GM12878 (cell line): ENCODE data around the gene DPH6. TPM values are rescaled to one million over a fixed set of nuclear protein-coding genes. Genes with fewer than 3 reads are reported as not detected.

Experiments
- ATAC-seq: fragments of 200-7000 bp; cut with Tn5 transposase; 3 replicates; pipeline ENCODE4 v1.9.1; 2020; ENCODE audit warnings: mild to moderate bottlenecking, moderate library complexity
- BruUV-seq: library from RNA; stranded (reverse); fragments of 400-500 nt; replicated peaks from 2 replicates; lab custom pipeline; 2021; lab: Mats Ljungman, UMichigan
- CTCF ChIA-PET: fragments of 300-600 bp; sonication (Branson Sonifier 250); formaldehyde crosslinking; extraction: SDS; loops from one replicate; lab custom pipeline; 2021; ENCODE audit warnings: inconsistent platforms; lab: Yijun Ruan, JAX
- POLR2A ChIA-PET: fragments of 350-600 bp; formaldehyde crosslinking; extraction: SDS; loops from one replicate; lab custom pipeline; 2021; ENCODE audit warnings: inconsistent platforms; lab: Charles Lee
- RAD21 ChIA-PET: fragments of 300-600 bp; sonication (Branson Sonifier 250); formaldehyde crosslinking; loops from one replicate; lab custom pipeline; 2023; ENCODE audit warnings: antibody characterized with exemption; ENCODE audit not compliant: unreplicated experiment; lab: Charles Lee
- SMC1A ChIA-PET: fragments of 300-600 bp; sonication (Branson Sonifier 250); formaldehyde crosslinking; loops from one replicate; lab custom pipeline; 2023; ENCODE audit not compliant: unreplicated experiment, uncharacterized antibody; lab: Charles Lee
- DNase-seq: peaks from one replicate; pipeline ENCODE4 v3.0.0-alpha.2; 2011; ENCODE audit warnings: low read depth, low spot score
- FAIRE-seq: peaks from 3 replicates; lab custom pipeline; 2011; peaks lifted over from hg19 to GRCh38; lab: Jason Lieb, UNC
- H2AFZ ChIP-seq: 2 replicates; pipeline ENCODE4 v1.6.0; 2011; ENCODE audit warnings: low read depth, low read length, control low read depth; ENCODE audit not compliant: control insufficient read depth
- H3K27ac ChIP-seq: 2 replicates; pipeline ENCODE4 v1.5.1; 2011; ENCODE audit warnings: control low read depth; ENCODE audit not compliant: control insufficient read depth, insufficient read depth
- H3K27me3 ChIP-seq, 2 experiments: replicated peaks in 1 of 2; 2 replicates each; pipeline versions ENCODE4 v1.6.0 to v1.6.1; 2011; ENCODE audit warnings: low read length in 1 of 2; ENCODE audit not compliant: control insufficient read depth in 2 of 2, insufficient read depth in 2 of 2
- H3K36me3 ChIP-seq, 2 experiments: 2 replicates each; pipeline ENCODE4 v1.5.1; 2011; ENCODE audit warnings: low read length in 1 of 2; ENCODE audit not compliant: control insufficient read depth in 2 of 2, insufficient read depth in 2 of 2
- H3K4me1 ChIP-seq: 2 replicates; pipeline ENCODE4 v1.6.1; 2011; ENCODE audit warnings: mild to moderate bottlenecking, low read length, moderate library complexity, mixed read lengths; ENCODE audit not compliant: control insufficient read depth, insufficient read depth
- H3K4me2 ChIP-seq: 2 replicates; pipeline ENCODE4 v1.6.0; 2011; ENCODE audit warnings: control low read depth; ENCODE audit not compliant: control insufficient read depth, insufficient read depth
- H3K4me3 ChIP-seq: fragments of 200-600 bp; sonication (generic); 2 replicates; pipeline ENCODE4 v1.5.1; 2016
- H3K79me2 ChIP-seq: 2 replicates; pipeline ENCODE4 v1.6.0; 2011; ENCODE audit warnings: low read length; ENCODE audit not compliant: control insufficient read depth, insufficient read depth
- H3K9ac ChIP-seq: 2 replicates; pipeline ENCODE4 v1.8.0; 2011; ENCODE audit warnings: low read length, control low read depth, mixed read lengths; ENCODE audit not compliant: control insufficient read depth, insufficient read depth
- H3K9me3 ChIP-seq: replicated peaks from 3 replicates; pipeline ENCODE4 v1.5.1; 2011; ENCODE audit warnings: mild to moderate bottlenecking, low read length; ENCODE audit not compliant: control insufficient read depth, insufficient read depth
- H4K20me1 ChIP-seq: 2 replicates; pipeline ENCODE4 v1.6.0; 2011; ENCODE audit not compliant: control insufficient read depth, insufficient read depth
- BCL3 ChIP-seq: IDR thresholded peaks from 2 replicates; pipeline ENCODE4 v1.6.1; 2011; ENCODE audit warnings: borderline replicate concordance, low read depth, mild to moderate bottlenecking, moderate library complexity, low read length; ENCODE audit not compliant: insufficient read depth, poor library complexity, severe bottlenecking
- EGR1 ChIP-seq, 2 experiments: IDR thresholded peaks; 1 replicate in 1 of 2; 2 replicates in 1 of 2; pipeline ENCODE4 v1.6.1; 2011 to 2012; ENCODE audit warnings: low read depth in 2 of 2, low read length in 2 of 2, borderline replicate concordance in 1 of 2, mild to moderate bottlenecking in 1 of 2, moderate library complexity in 1 of 2
- EP300 ChIP-seq, 2 experiments: fragments of 150-350 bp in 1 of 2; IDR thresholded peaks; 2 replicates each; pipeline ENCODE4 v1.6.1; 2011 to 2012; ENCODE audit warnings: low read depth in 2 of 2, low read length in 2 of 2, borderline replicate concordance in 1 of 2, improper control_type of control experiment in 1 of 2, inconsistent platforms in 1 of 2; ENCODE audit not compliant: control insufficient read depth in 1 of 2
- MLLT1 ChIP-seq: fragments of 450-650 bp; IDR thresholded peaks from 2 replicates; pipeline ENCODE4 v1.6.1; 2016; ENCODE audit warnings: mild to moderate bottlenecking
- MTA3 ChIP-seq: IDR thresholded peaks from 2 replicates; pipeline ENCODE4 v1.6.1; 2012; ENCODE audit warnings: low read length, inconsistent platforms, borderline replicate concordance
- MYB ChIP-seq: fragments of 150-350 bp; IDR thresholded peaks from 2 replicates; pipeline ENCODE4 v1.6.1; 2014; ENCODE audit warnings: mild to moderate bottlenecking, low read depth, low read length, borderline replicate concordance
- NFIC ChIP-seq: IDR thresholded peaks from 2 replicates; pipeline ENCODE4 v1.6.1; 2012; ENCODE audit warnings: low read depth, mild to moderate bottlenecking, inconsistent platforms, low read length, moderate library complexity
- PKNOX1 ChIP-seq: fragments of 450-650 bp; IDR thresholded peaks from 2 replicates; pipeline ENCODE4 v1.6.1; 2016; ENCODE audit warnings: mild to moderate bottlenecking
- POLR2AphosphoS5 ChIP-seq: IDR thresholded peaks from 2 replicates; pipeline ENCODE4 v1.6.1; 2011; ENCODE audit warnings: mild to moderate bottlenecking, low read length, inconsistent platforms
- POU2F2 ChIP-seq: IDR thresholded peaks from 3 replicates; pipeline ENCODE4 v1.6.1; 2011; ENCODE audit warnings: low read depth, mild to moderate bottlenecking, low read length, borderline replicate concordance
- RELA ChIP-seq: fragments of 450-650 bp; IDR thresholded peaks from 2 replicates; pipeline ENCODE4 v1.8.0; 2014; ENCODE audit warnings: borderline replicate concordance; ENCODE audit not compliant: partially characterized antibody
- SRF ChIP-seq, 2 experiments: IDR thresholded peaks; 2 replicates each; pipeline ENCODE4 v1.6.1; 2011; ENCODE audit warnings: low read depth in 2 of 2, low read length in 2 of 2, mild to moderate bottlenecking in 1 of 2, moderate library complexity in 1 of 2
- SUPT20H ChIP-seq: IDR thresholded peaks from 2 replicates; pipeline ENCODE4 v1.6.1; 2011; ENCODE audit warnings: low read depth, mild to moderate bottlenecking, low read length, moderate library complexity, borderline replicate concordance; ENCODE audit not compliant: control insufficient read depth
- ZBTB33 ChIP-seq: fragments of 450-650 bp; IDR thresholded peaks from 2 replicates; pipeline ENCODE4 v1.6.1; 2017; ENCODE audit warnings: mild to moderate bottlenecking
- WGBS: methylation state at CpG from one replicate; pipeline ENCODE4 v1.1.6; 2016; ENCODE audit warnings: low lambda C conversion rate; ENCODE audit not compliant: insufficient replicate concordance, insufficient coverage; ENCODE audit errors: missing lambda C conversion rate; 5-methylcytosine and 5-hydroxymethylcytosine counted together
- in situ Hi-C: fragments of 300-500 bp; cut with MboI; formaldehyde crosslinking; loops from 9 replicates; pipeline ENCODE4 v1.14.3; 2018; ENCODE audit warnings: mixed read lengths
- intact Hi-C: fragments of 100-400 bp; cut with micrococcal nuclease; formaldehyde crosslinking; loops from one replicate; pipeline ENCODE4 v1.14.2; 2022; ENCODE audit not compliant: unreplicated experiment
- polyA plus RNA-seq, 11 experiments: library from polyadenylated mRNA; depleted of rRNA in 4 of 11; unstranded in 6 of 11; stranded (reverse) in 5 of 11; fragments of >200 nt; fragmentation: Nextera tagmentation in 4 of 11; fragmentation: Illumina TruSeq in 1 of 11; extraction: Ambion mirVana in 4 of 11; extraction: Trizol in 1 of 11; gene quantifications; 1 replicate in 1 of 11; 2 replicates in 10 of 11; pipeline versions ENCODE4 v1.2.1 to v1.2.3, GENCODE V29; 2011 to 2016; ENCODE audit warnings: inconsistent platforms in 2 of 11, missing spikeins in 2 of 11, low read depth in 1 of 11
- total RNA-seq, 4 experiments: library from RNA; depleted of rRNA in 3 of 4; stranded (reverse); fragments of >200 nt in 3 of 4; fragmentation: Illumina TruSeq in 1 of 4; extraction: Trizol in 1 of 4; gene quantifications; 2 replicates each; pipeline versions ENCODE4 v1.2.1 to v1.2.3, GENCODE V29; 2013 to 2021

Gene DPH6
- total and polyA plus RNA-seq, 10 of the 15 experiments (the other 5 are each of a cell fraction or from before 2014, with no cell fraction given) = 9.0 to 68.5 (median 17.1) TPM

GRCh38 chr15:35561308-35561707 is 15.3 kb upstream of the DPH6 start (continued):
- no peak for TF ChIP-seq NFIC
- no peak for TF ChIP-seq RELA
- no peak for TF ChIP-seq PKNOX1
- TF ChIP-seq BCL3 = no peak

- ChIA-PET POLR2A (no interaction called here), SMC1A (no interaction called here), CTCF (no interaction called here), RAD21 (no interaction called here)
- H4K20me1 ChIP-seq = no peaks in the 10 kb centered on the region
- no peak overlapping the region for H3K9ac ChIP-seq
- no peaks in the 10 kb centered on the region for H3K79me2 ChIP-seq
- TF ChIP-seq SUPT20H (no peak), SRF (IDR thresholded peaks at IDR 0.05; ENCODE audit: low read depth in 2 of 2, low read length in 2 of 2) (no peak), ZBTB33 (no peak), MYB (no peak), POLR2AphosphoS5 (no peak), POU2F2 (no peak), EP300 (IDR thresholded peaks at IDR 0.05; ENCODE audit: borderline replicate concordance in 1 of 2, control insufficient read depth in 1 of 2, low read depth in 2 of 2, low read length in 2 of 2) (no peak), MLLT1 (no peak), MTA3 (no peak), EGR1 (IDR thresholded peaks at IDR 0.05; ENCODE audit: borderline replicate concordance in 1 of 2, low read depth in 2 of 2, low read length in 2 of 2) (no peak)
- intact Hi-C loops (no loop called here), in situ Hi-C loops (no loop called here)
- no peak overlapping the region for H3K27ac ChIP-seq
- DNase-seq = no peak
- H3K9me3 ChIP-seq = no peaks in the 10 kb centered on the region
- no peak overlapping the region for H3K4me2 ChIP-seq
- no peaks in the 10 kb centered on the region for H3K36me3 ChIP-seq
- no peaks in the 10 kb centered on the region for H3K4me1 ChIP-seq
- no peak for FAIRE-seq
- BruUV-seq = no TSS peak
- no peak for ATAC-seq
- H2AFZ ChIP-seq = no peak overlapping the region
- WGBS = 50% methylated on average over 2 of the region's 2 CpGs
- no peak overlapping the region for H3K4me3 ChIP-seq
- H3K27me3 ChIP-seq = no peaks in the 10 kb centered on the region
Measured at GRCh38 chr15:35560870-35561269, 14.9 kb upstream of the DPH6 start.
